GM19193 (cell line): ENCODE measurements around the gene DMRTB1.

Source experiments
- POLR2A ChIP-seq: IDR thresholded peaks from 4 replicates; pipeline ENCODE4 v1.6.1; 2011; ENCODE audit not compliant: insufficient read depth, insufficient read length; ENCODE audit errors: extremely low read depth

DMRTB1 gene

GRCh38 chr1:53455364-53455991 lies 3.7 kb upstream of the DMRTB1 start:
- TF ChIP-seq POLR2A: no peak

GRCh38 chr1:53458634-53459033 lies 565 bp upstream of the DMRTB1 start:
- TF ChIP-seq POLR2A: no peak

GRCh38 chr1:53460211-53460634 lies 1.0 kb downstream of the DMRTB1 start:
- no peak for TF ChIP-seq POLR2A

- TF ChIP-seq POLR2A: no peak
Measured at GRCh38 chr1:53460666-53461322, 1.6 kb downstream of the DMRTB1 start.

- TF ChIP-seq POLR2A: no peak
Measured at GRCh38 chr1:53461323-53462044, 2.3 kb downstream of the DMRTB1 start.

GRCh38 chr1:53462193-53462592 lies 3.0 kb downstream of the DMRTB1 start:
- no peak for TF ChIP-seq POLR2A

GRCh38 chr1:53462769-53463501 lies 3.7 kb downstream of the DMRTB1 start:
- TF ChIP-seq POLR2A: no peak

- TF ChIP-seq POLR2A: no peak
Measured at GRCh38 chr1:53463961-53464899, 5.0 kb downstream of the DMRTB1 start.

GRCh38 chr1:53465023-53465957 lies 6.1 kb downstream of the DMRTB1 start:
- no peak for TF ChIP-seq POLR2A

- TF ChIP-seq POLR2A: no peak
Measured at GRCh38 chr1:53467391-53467790, 8.2 kb downstream of the DMRTB1 start.

GRCh38 chr1:53468374-53468773 lies 9.2 kb downstream of the DMRTB1 start:
- no peak for TF ChIP-seq POLR2A

GRCh38 chr1:53469373-53469772 lies 10.2 kb downstream of the DMRTB1 start:
- TF ChIP-seq POLR2A: no peak

- TF ChIP-seq POLR2A: no peak
Measured at GRCh38 chr1:53470155-53470554, 11.0 kb downstream of the DMRTB1 start.
